Upper lobe of right lung (tissue), 1 donor: Measurements from ENCODE around the gene SMKR1. TPM values are rescaled to one million over a fixed set of nuclear protein-coding genes. Genes with fewer than 3 reads are reported as not detected.

Experiments used
- ATAC-seq: fragments of 200-7000 bp; cut with Tn5 transposase; one replicate; pipeline ENCODE4 v1.9.1; 2020; ENCODE audit warnings: mild to moderate bottlenecking, moderate library complexity
- DNase-seq: peaks from one replicate; pipeline ENCODE4 v3.0.0-alpha.2; 2020
- H3K27ac ChIP-seq: fragments of 200-600 bp; one replicate; pipeline ENCODE4 v1.8.0; 2022
- H3K27me3 ChIP-seq: fragments of 200-600 bp; one replicate; pipeline ENCODE4 v1.8.0; 2022; ENCODE audit warnings: mild to moderate bottlenecking
- H3K36me3 ChIP-seq: fragments of 200-600 bp; one replicate; pipeline ENCODE4 v1.8.0; 2022
- H3K4me1 ChIP-seq: fragments of 200-600 bp; one replicate; pipeline ENCODE4 v1.8.0; 2022
- H3K4me3 ChIP-seq: fragments of 200-600 bp; one replicate; pipeline ENCODE4 v1.8.0; 2022; ENCODE audit warnings: mild to moderate bottlenecking
- H3K9me3 ChIP-seq: fragments of 200-600 bp; one replicate; pipeline ENCODE4 v1.8.0; 2022
- CTCF ChIP-seq: fragments of 200-600 bp; IDR thresholded peaks from one replicate; pipeline ENCODE4 v1.8.0; 2022; ENCODE audit warnings: antibody characterized with exemption
- intact Hi-C: fragments of 100-400 bp; cut with DNase I; formaldehyde crosslinking; loops from one replicate; pipeline ENCODE4 v1.11.0; 2022
- total RNA-seq: library from RNA; stranded (reverse); fragmentation: NEBNext Ultra II Directional; extraction: Animal tissue kit (Norgen Biotek cat#: 25700); gene quantifications from one replicate; pipeline ENCODE4 v1.2.1, GENCODE V29; 2021
- donor health status: DM: no; HTN: yes; CAD: no; lungs with severe emphysema.

The SMKR1 gene
- total RNA-seq, 1 donor from 2014 or later, result not detected

- H3K36me3 ChIP-seq, result no peaks in the 10 kb centered on the region
- no peaks in the 10 kb centered on the region for H3K4me1 ChIP-seq
- H3K4me3 ChIP-seq, result no peak overlapping the region
- no peaks in the 10 kb centered on the region for H3K27me3 ChIP-seq
- H3K27ac ChIP-seq, result no peak overlapping the region
- intact Hi-C loops, result no loop called here
- TF ChIP-seq CTCF, result no peak
- ATAC-seq (no peak), DNase-seq (no peak)
- no peaks in the 10 kb centered on the region for H3K9me3 ChIP-seq
Observed at GRCh38 chr7:129540340-129540739, 38.0 kb downstream of the SMKR1 start.

- intact Hi-C loops, result no loop called here
- no peak for DNase-seq
- Histone ChIP-seq H3K4me3 (no peak overlapping the region), H3K27ac (no peak overlapping the region), H3K27me3 (no peaks in the 10 kb centered on the region), H3K9me3 (no peaks in the 10 kb centered on the region), H3K36me3 (no peaks in the 10 kb centered on the region), H3K4me1 (no peaks in the 10 kb centered on the region)
- TF ChIP-seq CTCF, result no peak
- ATAC-seq, result no peak
Observed at GRCh38 chr7:129544700-129545099, 42.4 kb downstream of the SMKR1 start.

GRCh38 chr7:129550693-129551360, 48.5 kb downstream of the SMKR1 start:
- no peaks in the 10 kb centered on the region for H3K4me1 ChIP-seq
- H3K36me3 ChIP-seq, result no peaks in the 10 kb centered on the region
- ATAC-seq (no peak), DNase-seq (no peak)
- TF ChIP-seq CTCF, result no peak
- no peaks in the 10 kb centered on the region for H3K27me3 ChIP-seq
- H3K4me3 ChIP-seq, result no peak overlapping the region
- no peaks in the 10 kb centered on the region for H3K9me3 ChIP-seq
- H3K27ac ChIP-seq, result no peak overlapping the region
- intact Hi-C loops, result no loop called here

GRCh38 chr7:129553899-129554461, 51.6 kb downstream of the SMKR1 start:
- no peaks in the 10 kb centered on the region for H3K27me3 ChIP-seq
- H3K4me3 ChIP-seq, result no peak overlapping the region
- no peak overlapping the region for H3K27ac ChIP-seq
- DNase-seq (no peak), ATAC-seq (no peak)
- H3K4me1 ChIP-seq, result no peaks in the 10 kb centered on the region
- H3K9me3 ChIP-seq, result no peaks in the 10 kb centered on the region
- intact Hi-C loops, result no loop called here
- H3K36me3 ChIP-seq, result no peaks in the 10 kb centered on the region
- no peak for TF ChIP-seq CTCF

GRCh38 chr7:129556607-129557133, 54.3 kb downstream of the SMKR1 start:
- no peak for DNase-seq
- no peak overlapping the region for H3K27ac ChIP-seq
- ATAC-seq, result no peak
- H3K36me3 ChIP-seq, result no peaks in the 10 kb centered on the region
- no peaks in the 10 kb centered on the region for H3K27me3 ChIP-seq
- no peak overlapping the region for H3K4me3 ChIP-seq
- TF ChIP-seq CTCF, result no peak
- intact Hi-C loops, result no loop called here
- H3K9me3 ChIP-seq, result no peaks in the 10 kb centered on the region
- H3K4me1 ChIP-seq, result no peaks in the 10 kb centered on the region
